ENCODE data around the gene NABP1.

GRCh38 chr2:191650896-191651773 is 26.8 kb upstream of the NABP1 start:
- TF ChIP-seq CTCF (IDR thresholded peaks at IDR 0.05): no peak
- no peak for TF ChIP-seq POLR2A (IDR thresholded peaks at IDR 0.05)

Data from esophagus squamous epithelium (tissue), 4 donors.